ENCODE measurements around the gene LGI1. TPM values are rescaled to one million over a fixed set of nuclear protein-coding genes. Genes with fewer than 3 reads are reported as not detected.

The LGI1 gene
- not detected for total RNA-seq

- peaks cover 31% of the 10 kb centered on the region for H3K27me3 Mint-ChIP-seq
- DNase-seq: no peak
- ChIA-PET POLR2A (no interaction called here), CTCF (no interaction called here)
- no peak within 1 kb of the TSS for H3K27ac Mint-ChIP-seq
- intact Hi-C loops (cut with micrococcal nuclease): no loop called here
- no peak within 1 kb of the TSS for H3K4me3 Mint-ChIP-seq
- H3K4me1 Mint-ChIP-seq (ENCODE audit: low read depth): peaks cover 10% of the 10 kb centered on the region
- no peaks in the 10 kb centered on the region for H3K36me3 Mint-ChIP-seq
- no peaks in the 10 kb centered on the region for H3K9me3 Mint-ChIP-seq
Measured at GRCh38 chr10:93757801-93758507, at the start of gene LGI1. Gene LGI1, plus strand, starts transcription at chr10:93757936. Its CDS starts 209 bp downstream, at chr10:93758145.

GRCh38 chr10:93710333-93710909 lies 47.3 kb upstream of the LGI1 start:
- DNase-seq: no peak
- H3K27ac Mint-ChIP-seq: no peak overlapping the region
- H3K9me3 Mint-ChIP-seq: no peaks in the 10 kb centered on the region
- H3K36me3 Mint-ChIP-seq: no peaks in the 10 kb centered on the region
- intact Hi-C loops (cut with micrococcal nuclease): no loop called here
- CTCF ChIA-PET: no interaction called here
- POLR2A ChIA-PET: no interaction called here
- H3K4me1 Mint-ChIP-seq (ENCODE audit: low read depth): peaks cover 14% of the 10 kb centered on the region
- H3K4me3 Mint-ChIP-seq: no peak overlapping the region
- H3K27me3 Mint-ChIP-seq: peaks cover 5% of the 10 kb centered on the region

GRCh38 chr10:93711891-93712290 lies 45.8 kb upstream of the LGI1 start:
- Mint-ChIP-seq H3K27me3 (peaks cover 8% of the 10 kb centered on the region), H3K4me3 (no peak overlapping the region), H3K9me3 (no peaks in the 10 kb centered on the region), H3K4me1 (ENCODE audit: low read depth) (peaks cover 13% of the 10 kb centered on the region), H3K36me3 (no peaks in the 10 kb centered on the region), H3K27ac (no peak overlapping the region)
- intact Hi-C loops (cut with micrococcal nuclease): no loop called here
- ChIA-PET POLR2A (interaction anchor here (1.5 kb wide), 1 partner anchor 10 kb away, joined by 6 read pairs; the partner anchor contains the start of gene FRA10AC1), CTCF (no interaction called here)
- DNase-seq: no peak

GRCh38 chr10:93712593-93712992 lies 45.1 kb upstream of the LGI1 start:
- Mint-ChIP-seq H3K36me3 (no peaks in the 10 kb centered on the region), H3K27me3 (peaks cover 10% of the 10 kb centered on the region), H3K9me3 (no peaks in the 10 kb centered on the region), H3K27ac (no peak overlapping the region), H3K4me1 (ENCODE audit: low read depth) (peaks cover 6% of the 10 kb centered on the region), H3K4me3 (no peak overlapping the region)
- intact Hi-C loops (cut with micrococcal nuclease): no loop called here
- CTCF ChIA-PET: no interaction called here
- DNase-seq: no peak
- POLR2A ChIA-PET: interaction anchor here (1.5 kb wide), 1 partner anchor 10 kb away, joined by 6 read pairs; the partner anchor contains the start of gene FRA10AC1

- Mint-ChIP-seq H3K27ac (no peak overlapping the region), H3K4me3 (no peak overlapping the region), H3K4me1 (ENCODE audit: low read depth) (no peaks in the 10 kb centered on the region), H3K27me3 (peaks cover 28% of the 10 kb centered on the region), H3K36me3 (no peaks in the 10 kb centered on the region), H3K9me3 (no peaks in the 10 kb centered on the region)
- DNase-seq: no peak
- ChIA-PET CTCF (no interaction called here), POLR2A (no interaction called here)
- intact Hi-C loops (cut with micrococcal nuclease): no loop called here
Measured at GRCh38 chr10:93715345-93715744, 42.4 kb upstream of the LGI1 start.

GRCh38 chr10:93716766-93717165 lies 41.0 kb upstream of the LGI1 start:
- no peak for DNase-seq
- Mint-ChIP-seq H3K27ac (no peak overlapping the region), H3K4me3 (no peak overlapping the region), H3K36me3 (no peaks in the 10 kb centered on the region), H3K27me3 (peaks cover 30% of the 10 kb centered on the region), H3K4me1 (ENCODE audit: low read depth) (no peaks in the 10 kb centered on the region), H3K9me3 (no peaks in the 10 kb centered on the region)
- CTCF ChIA-PET: no interaction called here
- intact Hi-C loops (cut with micrococcal nuclease): no loop called here
- POLR2A ChIA-PET: no interaction called here

- Mint-ChIP-seq H3K27me3 (peaks cover 31% of the 10 kb centered on the region), H3K9me3 (no peaks in the 10 kb centered on the region), H3K27ac (no peak overlapping the region), H3K4me1 (ENCODE audit: low read depth) (no peaks in the 10 kb centered on the region), H3K4me3 (no peak overlapping the region), H3K36me3 (no peaks in the 10 kb centered on the region)
- intact Hi-C loops (cut with micrococcal nuclease): no loop called here
- ChIA-PET CTCF (no interaction called here), POLR2A (interaction anchor here (0.6 kb wide), 1 partner anchor 717 kb away, joined by 4 read pairs; no protein-coding TSS in a partner anchor)
- no peak for DNase-seq
Measured at GRCh38 chr10:93718937-93719725, 38.6 kb upstream of the LGI1 start.

GRCh38 chr10:93719901-93720300 lies 37.8 kb upstream of the LGI1 start:
- ChIA-PET POLR2A (interaction anchor here (0.6 to 1.0 kb wide), 2 partner anchors 13 to 717 kb away, joined by 3 to 4 read pairs; no protein-coding TSS in a partner anchor), CTCF (no interaction called here)
- Mint-ChIP-seq H3K4me3 (no peak overlapping the region), H3K36me3 (no peaks in the 10 kb centered on the region), H3K27ac (no peak overlapping the region), H3K4me1 (ENCODE audit: low read depth) (no peaks in the 10 kb centered on the region), H3K9me3 (no peaks in the 10 kb centered on the region), H3K27me3 (peaks cover 31% of the 10 kb centered on the region)
- intact Hi-C loops (cut with micrococcal nuclease): no loop called here
- no peak for DNase-seq

GRCh38 chr10:93722550-93722949 lies 35.2 kb upstream of the LGI1 start:
- peaks cover 40% of the 10 kb centered on the region for H3K27me3 Mint-ChIP-seq
- H3K9me3 Mint-ChIP-seq: no peaks in the 10 kb centered on the region
- no peak for DNase-seq
- intact Hi-C loops (cut with micrococcal nuclease): no loop called here
- CTCF ChIA-PET: no interaction called here
- no peak overlapping the region for H3K4me3 Mint-ChIP-seq
- POLR2A ChIA-PET: no interaction called here
- no peak overlapping the region for H3K27ac Mint-ChIP-seq
- no peaks in the 10 kb centered on the region for H3K36me3 Mint-ChIP-seq
- no peaks in the 10 kb centered on the region for H3K4me1 Mint-ChIP-seq (ENCODE audit: low read depth)

GRCh38 chr10:93723153-93723552 lies 34.6 kb upstream of the LGI1 start:
- DNase-seq: no peak
- peaks cover 39% of the 10 kb centered on the region for H3K27me3 Mint-ChIP-seq
- H3K9me3 Mint-ChIP-seq: no peaks in the 10 kb centered on the region
- no peak overlapping the region for H3K4me3 Mint-ChIP-seq
- intact Hi-C loops (cut with micrococcal nuclease): no loop called here
- H3K4me1 Mint-ChIP-seq (ENCODE audit: low read depth): no peaks in the 10 kb centered on the region
- H3K36me3 Mint-ChIP-seq: no peaks in the 10 kb centered on the region
- no peak overlapping the region for H3K27ac Mint-ChIP-seq
- POLR2A ChIA-PET: no interaction called here
- CTCF ChIA-PET: no interaction called here

GRCh38 chr10:93726024-93726423 lies 31.7 kb upstream of the LGI1 start:
- H3K27me3 Mint-ChIP-seq: peaks cover 33% of the 10 kb centered on the region
- H3K9me3 Mint-ChIP-seq: no peaks in the 10 kb centered on the region
- H3K4me3 Mint-ChIP-seq: no peak overlapping the region
- no peaks in the 10 kb centered on the region for H3K4me1 Mint-ChIP-seq (ENCODE audit: low read depth)
- no peak overlapping the region for H3K27ac Mint-ChIP-seq
- intact Hi-C loops (cut with micrococcal nuclease): no loop called here
- ChIA-PET CTCF (no interaction called here), POLR2A (no interaction called here)
- no peaks in the 10 kb centered on the region for H3K36me3 Mint-ChIP-seq
- no peak for DNase-seq

GRCh38 chr10:93741367-93741766 lies 16.4 kb upstream of the LGI1 start:
- no peaks in the 10 kb centered on the region for H3K9me3 Mint-ChIP-seq
- no peak overlapping the region for H3K27ac Mint-ChIP-seq
- CTCF ChIA-PET: no interaction called here
- H3K36me3 Mint-ChIP-seq: no peaks in the 10 kb centered on the region
- no peak overlapping the region for H3K4me3 Mint-ChIP-seq
- no peaks in the 10 kb centered on the region for H3K4me1 Mint-ChIP-seq (ENCODE audit: low read depth)
- intact Hi-C loops (cut with micrococcal nuclease): no loop called here
- DNase-seq: no peak
- POLR2A ChIA-PET: no interaction called here
- H3K27me3 Mint-ChIP-seq: peaks cover 1% of the 10 kb centered on the region

Data from activated CD4-positive, alpha-beta memory T cell treated with anti-CD3 and anti-CD28 coated beads for 36 hours (primary cell).